Measurements from ENCODE around the gene KLHL29. TPM values are rescaled to one million over a fixed set of nuclear protein-coding genes. Genes with fewer than 3 reads are reported as not detected.

KLHL29 gene
- total and polyA plus RNA-seq, 5 donors from 2014 or later, result 0.09 to 1.3 (median 0.24) TPM

GRCh38 chr2:23632831-23633395, 247.9 kb downstream of the KLHL29 start:
- H3K4me1 Mint-ChIP-seq, result no peaks in the 10 kb centered on the region
- no peaks in the 10 kb centered on the region for H3K9me3 Mint-ChIP-seq
- H3K36me3 Mint-ChIP-seq, result no peaks in the 10 kb centered on the region
- H3K4me1 ChIP-seq (ENCODE audit: control insufficient read depth, insufficient read depth, low read length, poor library complexity, severe bottlenecking), result no peaks in the 10 kb centered on the region
- H3K9me3 ChIP-seq (ENCODE audit: control insufficient read depth in 2 of 2, low read length in 2 of 2), result no peaks in the 10 kb centered on the region
- no peaks in the 10 kb centered on the region for H3K36me3 ChIP-seq (ENCODE audit: control insufficient read depth, insufficient read depth, low read length)
- no peak for ATAC-seq (ENCODE audit: low read depth in 2 of 2)
- no peak overlapping the region for H3K27ac ChIP-seq (ENCODE audit: insufficient read depth, low read length, poor library complexity, severe bottlenecking)
- no peak for DNase-seq
- H3K27me3 Mint-ChIP-seq, result no peaks in the 10 kb centered on the region
- no peaks in the 10 kb centered on the region for H3K27me3 ChIP-seq (ENCODE audit: control insufficient read depth, insufficient read depth, low read length)
- H3K27ac Mint-ChIP-seq, result no peak overlapping the region
- no peak overlapping the region for H3K4me3 Mint-ChIP-seq
- no peak overlapping the region for H3K4me3 ChIP-seq (ENCODE audit: low read depth, low read length)

- Mint-ChIP-seq H3K27ac (no peak overlapping the region), H3K36me3 (no peaks in the 10 kb centered on the region), H3K4me3 (no peak overlapping the region), H3K9me3 (no peaks in the 10 kb centered on the region), H3K27me3 (no peaks in the 10 kb centered on the region), H3K4me1 (no peaks in the 10 kb centered on the region)
- ATAC-seq (ENCODE audit: low read depth in 2 of 2) (no peak), DNase-seq (no peak)
- no peaks in the 10 kb centered on the region for H3K27me3 ChIP-seq (ENCODE audit: control insufficient read depth, insufficient read depth, low read length)
- no peaks in the 10 kb centered on the region for H3K36me3 ChIP-seq (ENCODE audit: control insufficient read depth, insufficient read depth, low read length)
- no peak overlapping the region for H3K4me3 ChIP-seq (ENCODE audit: low read depth, low read length)
- no peaks in the 10 kb centered on the region for H3K4me1 ChIP-seq (ENCODE audit: control insufficient read depth, insufficient read depth, low read length, poor library complexity, severe bottlenecking)
- no peak overlapping the region for H3K27ac ChIP-seq (ENCODE audit: insufficient read depth, low read length, poor library complexity, severe bottlenecking)
- H3K9me3 ChIP-seq (ENCODE audit: control insufficient read depth in 2 of 2, low read length in 2 of 2), result no peaks in the 10 kb centered on the region
Measured at GRCh38 chr2:23633966-23634365, 249.0 kb downstream of the KLHL29 start.

GRCh38 chr2:23635442-23636340, 250.7 kb downstream of the KLHL29 start:
- no peaks in the 10 kb centered on the region for H3K4me1 Mint-ChIP-seq

GRCh38 chr2:23636426-23636825, 251.4 kb downstream of the KLHL29 start:
- no peaks in the 10 kb centered on the region for H3K36me3 Mint-ChIP-seq
- no peak overlapping the region for H3K4me3 Mint-ChIP-seq
- no peaks in the 10 kb centered on the region for H3K27me3 Mint-ChIP-seq
- ATAC-seq (ENCODE audit: low read depth in 2 of 2) (no peak), DNase-seq (no peak)
- no peak overlapping the region for H3K27ac ChIP-seq (ENCODE audit: insufficient read depth, low read length, poor library complexity, severe bottlenecking)
- H3K4me1 Mint-ChIP-seq, result no peaks in the 10 kb centered on the region
- no peaks in the 10 kb centered on the region for H3K36me3 ChIP-seq (ENCODE audit: control insufficient read depth, insufficient read depth, low read length)
- no peaks in the 10 kb centered on the region for H3K9me3 Mint-ChIP-seq
- H3K27ac Mint-ChIP-seq, result no peak overlapping the region
- no peaks in the 10 kb centered on the region for H3K9me3 ChIP-seq (ENCODE audit: control insufficient read depth in 2 of 2, low read length in 2 of 2)
- H3K27me3 ChIP-seq (ENCODE audit: control insufficient read depth, insufficient read depth, low read length), result no peaks in the 10 kb centered on the region
- H3K4me1 ChIP-seq (ENCODE audit: control insufficient read depth, insufficient read depth, low read length, poor library complexity, severe bottlenecking), result no peaks in the 10 kb centered on the region
- H3K4me3 ChIP-seq (ENCODE audit: low read depth, low read length), result no peak overlapping the region

More at GRCh38 chr2:23635442-23636340, 250.7 kb downstream of the KLHL29 start:
- ATAC-seq (ENCODE audit: low read depth in 2 of 2) (no peak), DNase-seq (no peak)
- H3K4me3 Mint-ChIP-seq, result no peak overlapping the region
- no peaks in the 10 kb centered on the region for H3K36me3 Mint-ChIP-seq
- no peaks in the 10 kb centered on the region for H3K27me3 ChIP-seq (ENCODE audit: control insufficient read depth, insufficient read depth, low read length)
- no peaks in the 10 kb centered on the region for H3K27me3 Mint-ChIP-seq
- H3K9me3 ChIP-seq (ENCODE audit: control insufficient read depth in 2 of 2, low read length in 2 of 2), result no peaks in the 10 kb centered on the region
- no peaks in the 10 kb centered on the region for H3K4me1 ChIP-seq (ENCODE audit: control insufficient read depth, insufficient read depth, low read length, poor library complexity, severe bottlenecking)
- no peak overlapping the region for H3K27ac ChIP-seq (ENCODE audit: insufficient read depth, low read length, poor library complexity, severe bottlenecking)
- H3K27ac Mint-ChIP-seq, result no peak overlapping the region
- H3K36me3 ChIP-seq (ENCODE audit: control insufficient read depth, insufficient read depth, low read length), result no peaks in the 10 kb centered on the region
- H3K9me3 Mint-ChIP-seq, result no peaks in the 10 kb centered on the region
- H3K4me3 ChIP-seq (ENCODE audit: low read depth, low read length), result no peak overlapping the region

GRCh38 chr2:23637011-23637778, 252.2 kb downstream of the KLHL29 start:
- no peak overlapping the region for H3K4me3 ChIP-seq (ENCODE audit: low read depth, low read length)
- Mint-ChIP-seq H3K27ac (no peak overlapping the region), H3K27me3 (no peaks in the 10 kb centered on the region), H3K4me1 (no peaks in the 10 kb centered on the region), H3K9me3 (no peaks in the 10 kb centered on the region), H3K4me3 (no peak overlapping the region), H3K36me3 (no peaks in the 10 kb centered on the region)
- H3K27ac ChIP-seq (ENCODE audit: insufficient read depth, low read length, poor library complexity, severe bottlenecking), result no peak overlapping the region
- no peaks in the 10 kb centered on the region for H3K9me3 ChIP-seq (ENCODE audit: control insufficient read depth in 2 of 2, low read length in 2 of 2)
- H3K4me1 ChIP-seq (ENCODE audit: control insufficient read depth, insufficient read depth, low read length, poor library complexity, severe bottlenecking), result no peaks in the 10 kb centered on the region
- ATAC-seq (ENCODE audit: low read depth in 2 of 2) (no peak), DNase-seq (no peak)
- no peaks in the 10 kb centered on the region for H3K27me3 ChIP-seq (ENCODE audit: control insufficient read depth, insufficient read depth, low read length)
- H3K36me3 ChIP-seq (ENCODE audit: control insufficient read depth, insufficient read depth, low read length), result no peaks in the 10 kb centered on the region

- Histone ChIP-seq H3K4me3 (ENCODE audit: low read depth, low read length) (no peak overlapping the region), H3K27ac (ENCODE audit: insufficient read depth, low read length, poor library complexity, severe bottlenecking) (no peak overlapping the region), H3K9me3 (ENCODE audit: control insufficient read depth in 2 of 2, low read length in 2 of 2) (no peaks in the 10 kb centered on the region), H3K36me3 (ENCODE audit: control insufficient read depth, insufficient read depth, low read length) (no peaks in the 10 kb centered on the region), H3K27me3 (ENCODE audit: control insufficient read depth, insufficient read depth, low read length) (no peaks in the 10 kb centered on the region), H3K4me1 (ENCODE audit: control insufficient read depth, insufficient read depth, low read length, poor library complexity, severe bottlenecking) (no peaks in the 10 kb centered on the region)
- Mint-ChIP-seq H3K27ac (no peak overlapping the region), H3K9me3 (no peaks in the 10 kb centered on the region), H3K4me1 (no peaks in the 10 kb centered on the region), H3K27me3 (peaks cover 5% of the 10 kb centered on the region), H3K4me3 (no peak overlapping the region), H3K36me3 (no peaks in the 10 kb centered on the region)
- ATAC-seq (ENCODE audit: low read depth in 2 of 2) (no peak), DNase-seq (no peak)
Measured at GRCh38 chr2:23639406-23639982, 254.5 kb downstream of the KLHL29 start.

GRCh38 chr2:23640711-23641110, 255.7 kb downstream of the KLHL29 start:
- no peak for DNase-seq
- H3K27ac Mint-ChIP-seq, result no peak overlapping the region
- ATAC-seq (ENCODE audit: low read depth in 2 of 2), result no peak

More at GRCh38 chr2:23640711-23641110, 255.7 kb downstream of the KLHL29 start:
- H3K9me3 Mint-ChIP-seq, result no peaks in the 10 kb centered on the region
- H3K27me3 Mint-ChIP-seq, result peaks cover 5% of the 10 kb centered on the region
- H3K4me3 ChIP-seq (ENCODE audit: low read depth, low read length), result no peak overlapping the region
- no peaks in the 10 kb centered on the region for H3K9me3 ChIP-seq (ENCODE audit: control insufficient read depth in 2 of 2, low read length in 2 of 2)
- H3K4me3 Mint-ChIP-seq, result no peak overlapping the region
- H3K4me1 ChIP-seq (ENCODE audit: control insufficient read depth, insufficient read depth, low read length, poor library complexity, severe bottlenecking), result no peaks in the 10 kb centered on the region
- no peaks in the 10 kb centered on the region for H3K36me3 Mint-ChIP-seq
- H3K4me1 Mint-ChIP-seq, result no peaks in the 10 kb centered on the region
- no peaks in the 10 kb centered on the region for H3K27me3 ChIP-seq (ENCODE audit: control insufficient read depth, insufficient read depth, low read length)
- no peak overlapping the region for H3K27ac ChIP-seq (ENCODE audit: insufficient read depth, low read length, poor library complexity, severe bottlenecking)
- H3K36me3 ChIP-seq (ENCODE audit: control insufficient read depth, insufficient read depth, low read length), result no peaks in the 10 kb centered on the region
